Panc1 (cell line): ENCODE data around the gene ARID5B. TPM values are rescaled to one million over a fixed set of nuclear protein-coding genes. Genes with fewer than 3 reads are reported as not detected.

ENCODE experiments used
- ATAC-seq: fragments of 200-7000 bp; cut with Tn5 transposase; 2 replicates; pipeline ENCODE4 v1.9.1; 2020; ENCODE audit warnings: mild to moderate bottlenecking, moderate library complexity
- BruUV-seq: library from RNA; stranded (reverse); fragments of 400-500 nt; replicated peaks from 2 replicates; lab custom pipeline; 2021; lab: Mats Ljungman, UMichigan
- CTCF ChIA-PET: fragments of 300-600 bp; sonication (Branson Sonifier 250); formaldehyde crosslinking; loops from one replicate; lab custom pipeline; 2022; ENCODE audit warnings: antibody characterized with exemption; lab: Charles Lee
- POLR2A ChIA-PET: fragments of 300-600 bp; sonication (Branson Sonifier 250); formaldehyde crosslinking; loops from one replicate; lab custom pipeline; 2022; ENCODE audit warnings: antibody characterized with exemption; lab: Charles Lee
- DNase-seq: peaks from one replicate; pipeline ENCODE4 v3.0.0-alpha.2; 2010; ENCODE audit warnings: low read depth, low spot score
- H3K27ac ChIP-seq: 2 replicates; pipeline ENCODE4 v1.5.1; 2011; ENCODE audit warnings: mild to moderate bottlenecking, low read length, inconsistent platforms
- H3K27me3 ChIP-seq: fragments of 200-500 bp; sonication (Bioruptor generic); 2 replicates; pipeline ENCODE4 v1.6.0; 2014; ENCODE audit warnings: low read length, inconsistent platforms; ENCODE audit not compliant: control insufficient read depth, insufficient read depth
- H3K36me3 ChIP-seq: fragments of 200-500 bp; sonication (Bioruptor generic); 2 replicates; pipeline ENCODE4 v1.5.1; 2014; ENCODE audit warnings: inconsistent platforms, mild to moderate bottlenecking, low read length, moderate library complexity; ENCODE audit not compliant: control insufficient read depth, insufficient read depth
- H3K4me1 ChIP-seq: 2 replicates; pipeline ENCODE4 v1.5.1; 2011; ENCODE audit warnings: inconsistent platforms, mild to moderate bottlenecking, low read length, moderate library complexity; ENCODE audit not compliant: control insufficient read depth, insufficient read depth
- H3K4me3 ChIP-seq, 2 experiments: 2 replicates each; pipeline ENCODE4 v1.5.1; 2011 to 2012; ENCODE audit warnings: low read depth in 2 of 2, low read length in 2 of 2, mild to moderate bottlenecking in 2 of 2, inconsistent platforms in 1 of 2, moderate library complexity in 1 of 2
- H3K9me3 ChIP-seq: fragments of 200-500 bp; sonication (Bioruptor generic); 2 replicates; pipeline ENCODE4 v1.5.1; 2014; ENCODE audit warnings: low read depth, mild to moderate bottlenecking, inconsistent platforms, low read length, moderate library complexity; ENCODE audit not compliant: control insufficient read depth, insufficient read depth
- POLR2AphosphoS5 ChIP-seq: IDR thresholded peaks from 2 replicates; pipeline ENCODE4 v1.6.1; 2012; ENCODE audit warnings: mild to moderate bottlenecking, low read depth, low read length, moderate library complexity
- SIN3A ChIP-seq: IDR thresholded peaks from 2 replicates; pipeline ENCODE4 v1.6.1; 2012; ENCODE audit warnings: low read depth, mild to moderate bottlenecking, low read length, moderate library complexity, borderline replicate concordance; ENCODE audit not compliant: insufficient read depth
- TCF7L2 ChIP-seq: IDR thresholded peaks from 2 replicates; pipeline ENCODE4 v1.6.1; 2011; ENCODE audit warnings: mild to moderate bottlenecking, low read depth, low read length, inconsistent platforms
- in situ Hi-C: cut with HindIII; loops from 2 replicates; pipeline ENCODE4 v1.10.0; 2016; ENCODE audit warnings: low sequenced_read_pairs, low pct_unique_long_range_greater_than_20kb
- intact Hi-C: fragments of 100-400 bp; cut with micrococcal nuclease; formaldehyde crosslinking; loops from one replicate; pipeline ENCODE4 v1.10.0; 2022; ENCODE audit not compliant: unreplicated experiment
- total RNA-seq: library from RNA; stranded (reverse); gene quantifications from one replicate; pipeline ENCODE4 v1.2.1, GENCODE V29; 2021; ENCODE audit not compliant: unreplicated experiment
- TF ChIP-seq, protein P1 (sequence below), 2 experiments: IDR thresholded peaks; 2 replicates each; pipeline ENCODE4 v1.6.1; 2011 to 2012; ENCODE audit warnings: low read depth in 2 of 2, control low read depth in 1 of 2, low read length in 1 of 2, mild to moderate bottlenecking in 1 of 2, moderate library complexity in 1 of 2; ENCODE audit not compliant: insufficient read depth in 1 of 2
- TF ChIP-seq, protein P2 (sequence below): fragments of 450-650 bp; IDR thresholded peaks from 2 replicates; pipeline ENCODE4 v1.5.1; 2017; ENCODE audit warnings: mild to moderate bottlenecking

Gene ARID5B
- total RNA-seq, 1 experiment from 2014 or later: 22.7 TPM

DNA sequence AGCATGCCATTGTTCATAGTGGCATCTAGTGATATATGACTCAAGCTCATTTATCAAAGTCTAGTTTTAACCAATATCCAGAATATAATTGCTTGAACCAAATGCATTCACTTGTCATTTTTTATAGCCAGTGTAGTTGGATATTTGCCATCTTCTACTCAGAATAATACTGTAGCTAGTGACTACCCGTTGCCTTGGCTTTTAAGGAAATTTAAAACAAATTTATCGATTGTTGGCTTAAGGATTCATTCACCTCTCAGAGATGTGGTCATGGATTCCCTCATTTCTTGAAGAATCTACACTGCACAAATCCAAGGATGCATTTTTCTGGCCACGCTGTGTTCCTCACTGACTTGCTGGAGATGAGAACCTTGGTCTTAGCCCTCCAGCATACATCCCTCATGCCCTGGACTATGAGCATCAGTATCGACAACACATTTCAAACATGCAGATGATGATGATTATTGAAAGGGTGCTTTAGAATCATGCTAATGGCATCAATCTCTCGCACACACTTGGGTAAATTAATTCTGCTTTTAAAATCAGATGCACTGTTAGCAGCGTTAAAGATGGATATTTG is 8.8 kb downstream of the ARID5B start:
- no peak for TF ChIP-seq TCF7L2
- no peak for TF ChIP-seq SIN3A
- TF ChIP-seq, protein P1, sequence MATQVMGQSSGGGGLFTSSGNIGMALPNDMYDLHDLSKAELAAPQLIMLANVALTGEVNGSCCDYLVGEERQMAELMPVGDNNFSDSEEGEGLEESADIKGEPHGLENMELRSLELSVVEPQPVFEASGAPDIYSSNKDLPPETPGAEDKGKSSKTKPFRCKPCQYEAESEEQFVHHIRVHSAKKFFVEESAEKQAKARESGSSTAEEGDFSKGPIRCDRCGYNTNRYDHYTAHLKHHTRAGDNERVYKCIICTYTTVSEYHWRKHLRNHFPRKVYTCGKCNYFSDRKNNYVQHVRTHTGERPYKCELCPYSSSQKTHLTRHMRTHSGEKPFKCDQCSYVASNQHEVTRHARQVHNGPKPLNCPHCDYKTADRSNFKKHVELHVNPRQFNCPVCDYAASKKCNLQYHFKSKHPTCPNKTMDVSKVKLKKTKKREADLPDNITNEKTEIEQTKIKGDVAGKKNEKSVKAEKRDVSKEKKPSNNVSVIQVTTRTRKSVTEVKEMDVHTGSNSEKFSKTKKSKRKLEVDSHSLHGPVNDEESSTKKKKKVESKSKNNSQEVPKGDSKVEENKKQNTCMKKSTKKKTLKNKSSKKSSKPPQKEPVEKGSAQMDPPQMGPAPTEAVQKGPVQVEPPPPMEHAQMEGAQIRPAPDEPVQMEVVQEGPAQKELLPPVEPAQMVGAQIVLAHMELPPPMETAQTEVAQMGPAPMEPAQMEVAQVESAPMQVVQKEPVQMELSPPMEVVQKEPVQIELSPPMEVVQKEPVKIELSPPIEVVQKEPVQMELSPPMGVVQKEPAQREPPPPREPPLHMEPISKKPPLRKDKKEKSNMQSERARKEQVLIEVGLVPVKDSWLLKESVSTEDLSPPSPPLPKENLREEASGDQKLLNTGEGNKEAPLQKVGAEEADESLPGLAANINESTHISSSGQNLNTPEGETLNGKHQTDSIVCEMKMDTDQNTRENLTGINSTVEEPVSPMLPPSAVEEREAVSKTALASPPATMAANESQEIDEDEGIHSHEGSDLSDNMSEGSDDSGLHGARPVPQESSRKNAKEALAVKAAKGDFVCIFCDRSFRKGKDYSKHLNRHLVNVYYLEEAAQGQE (IDR thresholded peaks at IDR 0.05; ENCODE audit: insufficient read depth in 1 of 2, low read depth in 2 of 2, low read length in 1 of 2): no peak
- TF ChIP-seq, protein P2, sequence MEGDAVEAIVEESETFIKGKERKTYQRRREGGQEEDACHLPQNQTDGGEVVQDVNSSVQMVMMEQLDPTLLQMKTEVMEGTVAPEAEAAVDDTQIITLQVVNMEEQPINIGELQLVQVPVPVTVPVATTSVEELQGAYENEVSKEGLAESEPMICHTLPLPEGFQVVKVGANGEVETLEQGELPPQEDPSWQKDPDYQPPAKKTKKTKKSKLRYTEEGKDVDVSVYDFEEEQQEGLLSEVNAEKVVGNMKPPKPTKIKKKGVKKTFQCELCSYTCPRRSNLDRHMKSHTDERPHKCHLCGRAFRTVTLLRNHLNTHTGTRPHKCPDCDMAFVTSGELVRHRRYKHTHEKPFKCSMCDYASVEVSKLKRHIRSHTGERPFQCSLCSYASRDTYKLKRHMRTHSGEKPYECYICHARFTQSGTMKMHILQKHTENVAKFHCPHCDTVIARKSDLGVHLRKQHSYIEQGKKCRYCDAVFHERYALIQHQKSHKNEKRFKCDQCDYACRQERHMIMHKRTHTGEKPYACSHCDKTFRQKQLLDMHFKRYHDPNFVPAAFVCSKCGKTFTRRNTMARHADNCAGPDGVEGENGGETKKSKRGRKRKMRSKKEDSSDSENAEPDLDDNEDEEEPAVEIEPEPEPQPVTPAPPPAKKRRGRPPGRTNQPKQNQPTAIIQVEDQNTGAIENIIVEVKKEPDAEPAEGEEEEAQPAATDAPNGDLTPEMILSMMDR: no peak
- no peak for TF ChIP-seq POLR2AphosphoS5
- no TSS peak for BruUV-seq
- H3K9me3 ChIP-seq: no peaks in the 10 kb centered on the region
- ATAC-seq (no peak), DNase-seq (no peak)
- ChIA-PET CTCF (no interaction called here), POLR2A (no interaction called here)
- H3K27me3 ChIP-seq: no peaks in the 10 kb centered on the region
- peak overlapping the region; percentile 18 for H3K27ac ChIP-seq
- intact Hi-C loops (no loop called here), in situ Hi-C loops (no loop called here)
- H3K36me3 ChIP-seq: no peaks in the 10 kb centered on the region
- peaks cover 37% of the 10 kb centered on the region for H3K4me1 ChIP-seq
- no peak overlapping the region for H3K4me3 ChIP-seq

DNA sequence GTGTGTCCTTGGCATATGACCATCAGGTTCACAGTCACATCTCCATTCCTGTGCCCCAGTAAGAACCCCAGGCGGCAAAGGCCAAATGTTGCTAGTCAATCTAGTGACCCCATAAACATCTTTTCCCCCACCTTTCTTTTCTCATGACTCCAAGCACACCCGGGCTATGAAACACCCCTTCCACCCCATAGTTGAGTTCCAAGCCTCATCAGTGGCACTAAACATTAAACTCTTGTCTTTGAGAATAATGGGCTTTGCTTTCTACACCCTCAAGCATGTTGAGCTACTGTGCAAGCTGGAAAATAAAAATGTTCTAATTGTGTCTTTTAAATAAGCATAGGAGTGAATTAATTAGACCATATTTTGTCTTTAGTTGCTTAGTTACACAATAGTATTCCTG is 9.4 kb downstream of the ARID5B start:
- DNase-seq (no peak), ATAC-seq (no peak)
- TF ChIP-seq, protein P1 (IDR thresholded peaks at IDR 0.05; ENCODE audit: insufficient read depth in 1 of 2, low read depth in 2 of 2, low read length in 1 of 2): no peak
- CTCF ChIA-PET: no interaction called here
- Histone ChIP-seq H3K4me3 (no peak overlapping the region), H3K27me3 (no peaks in the 10 kb centered on the region), H3K9me3 (no peaks in the 10 kb centered on the region), H3K4me1 (peaks cover 32% of the 10 kb centered on the region), H3K36me3 (no peaks in the 10 kb centered on the region), H3K27ac (peak overlapping the region; percentile 18)
- POLR2A ChIA-PET: no interaction called here
- in situ Hi-C loops: no loop called here
- intact Hi-C loops: no loop called here
- no TSS peak for BruUV-seq
